Activated CD4-positive, alpha-beta T cell treated with anti-CD3 and anti-CD28 coated beads, Interleukin-2, amount 50 U/mL, for 1 hour (primary cell): ENCODE measurements around the gene NDUFA8.

ENCODE experiments used
- DNase-seq: peaks from one replicate; pipeline ENCODE4 v3.0.0-alpha.2; 2020

The NDUFA8 gene

DNA sequence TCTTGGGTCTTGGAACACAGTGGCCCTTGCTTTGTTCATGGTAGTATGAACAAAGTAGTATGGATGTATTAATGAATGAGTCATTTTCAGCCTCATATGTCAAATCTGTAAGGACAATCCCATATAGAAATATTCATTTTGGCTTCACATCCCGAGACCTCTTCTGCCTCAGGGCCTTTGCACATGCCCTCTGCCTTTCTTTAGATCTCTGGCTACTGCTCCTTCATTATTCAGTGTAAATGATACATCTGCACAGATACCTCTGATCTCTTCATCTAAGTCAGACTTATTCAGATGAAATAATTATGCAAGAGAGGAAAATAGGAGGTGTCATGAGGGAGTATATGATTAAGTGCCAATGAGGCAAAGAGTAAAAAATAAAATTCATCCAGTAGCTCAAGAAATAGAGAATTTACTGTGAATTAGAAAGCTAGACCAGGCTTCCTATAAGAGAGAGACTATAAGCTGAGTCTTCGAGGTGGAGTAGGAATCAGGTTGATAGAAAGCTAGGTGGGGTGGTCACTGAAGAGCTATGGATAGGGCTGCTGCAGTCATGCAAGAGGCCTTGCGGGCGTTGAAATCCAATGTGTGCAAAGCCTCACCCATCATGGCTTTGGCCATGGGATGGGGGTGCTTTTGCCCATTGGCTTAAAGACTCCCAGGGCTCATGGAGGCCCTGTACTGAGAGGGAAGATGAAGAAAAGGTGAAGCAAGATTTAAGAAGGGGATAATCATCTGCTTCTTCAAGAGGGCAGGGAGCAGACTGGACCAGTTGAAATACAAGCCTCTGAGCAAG lies 62.8 kb downstream of the NDUFA8 start:
- no peak for DNase-seq

DNA sequence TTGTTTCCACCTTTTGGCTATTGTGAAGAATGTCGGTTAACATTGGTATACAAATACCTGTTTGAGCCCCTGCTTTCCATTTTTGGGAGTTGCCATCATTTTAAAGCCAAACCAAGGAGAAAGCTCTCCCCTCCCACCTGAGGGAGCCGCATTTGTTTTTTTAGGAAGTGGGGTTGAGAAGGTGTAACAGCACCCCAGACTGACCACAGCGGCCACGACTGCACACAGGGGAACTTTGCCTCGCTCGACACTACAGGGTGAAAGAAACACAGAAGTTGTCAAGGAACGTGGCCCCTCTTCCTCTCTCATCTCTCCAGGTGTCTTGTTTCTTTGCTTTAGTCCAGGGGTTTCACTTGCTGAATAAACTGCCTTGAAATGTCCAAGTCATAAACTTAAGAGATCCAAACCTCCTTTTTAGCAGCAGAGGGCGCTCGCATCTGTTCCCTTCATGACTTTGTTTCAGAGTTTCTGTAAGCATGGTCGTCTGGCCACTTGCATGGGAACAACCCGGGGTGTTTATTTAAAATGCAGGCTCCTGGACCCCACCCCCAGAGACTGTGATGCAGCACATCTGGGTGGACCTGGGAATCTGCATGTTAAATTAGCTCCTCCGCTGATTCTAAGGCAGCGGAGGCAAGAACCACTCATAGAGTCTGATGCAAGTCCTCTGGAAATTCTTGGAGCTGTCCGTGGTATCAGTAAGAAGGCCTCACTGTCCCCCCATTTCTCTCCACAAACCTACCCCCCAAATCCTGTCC lies 64.4 kb downstream of the NDUFA8 start:
- DNase-seq: peak; percentile 42
